ENCODE data around the gene KIFC1. TPM values are rescaled to one million over a fixed set of nuclear protein-coding genes. Genes with fewer than 3 reads are reported as not detected.

Gene KIFC1
- total and polyA plus RNA-seq, 7 donors, result 0.15 to 1.0 (median 0.22) TPM; not detected in 1

DNA sequence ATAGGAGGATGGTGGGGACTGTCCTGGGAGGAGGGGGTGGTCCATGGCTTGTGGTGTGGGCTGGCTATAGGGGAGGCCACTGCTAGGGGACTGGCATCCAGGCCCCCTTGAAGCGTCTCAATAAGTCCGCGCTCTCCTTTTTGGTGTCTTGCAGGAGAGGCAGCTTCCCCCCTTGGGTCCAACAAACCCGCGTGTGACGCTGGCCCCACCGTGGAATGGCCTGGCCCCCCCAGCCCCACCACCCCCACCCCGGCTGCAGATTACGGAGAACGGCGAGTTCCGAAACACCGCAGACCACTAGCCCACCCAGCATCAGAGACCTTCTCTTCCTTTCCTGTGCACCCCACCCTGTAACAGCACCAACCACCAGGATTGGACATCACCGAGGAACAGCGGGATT, 60.0 kb downstream of the KIFC1 start:
- TF ChIP-seq, protein P1, sequence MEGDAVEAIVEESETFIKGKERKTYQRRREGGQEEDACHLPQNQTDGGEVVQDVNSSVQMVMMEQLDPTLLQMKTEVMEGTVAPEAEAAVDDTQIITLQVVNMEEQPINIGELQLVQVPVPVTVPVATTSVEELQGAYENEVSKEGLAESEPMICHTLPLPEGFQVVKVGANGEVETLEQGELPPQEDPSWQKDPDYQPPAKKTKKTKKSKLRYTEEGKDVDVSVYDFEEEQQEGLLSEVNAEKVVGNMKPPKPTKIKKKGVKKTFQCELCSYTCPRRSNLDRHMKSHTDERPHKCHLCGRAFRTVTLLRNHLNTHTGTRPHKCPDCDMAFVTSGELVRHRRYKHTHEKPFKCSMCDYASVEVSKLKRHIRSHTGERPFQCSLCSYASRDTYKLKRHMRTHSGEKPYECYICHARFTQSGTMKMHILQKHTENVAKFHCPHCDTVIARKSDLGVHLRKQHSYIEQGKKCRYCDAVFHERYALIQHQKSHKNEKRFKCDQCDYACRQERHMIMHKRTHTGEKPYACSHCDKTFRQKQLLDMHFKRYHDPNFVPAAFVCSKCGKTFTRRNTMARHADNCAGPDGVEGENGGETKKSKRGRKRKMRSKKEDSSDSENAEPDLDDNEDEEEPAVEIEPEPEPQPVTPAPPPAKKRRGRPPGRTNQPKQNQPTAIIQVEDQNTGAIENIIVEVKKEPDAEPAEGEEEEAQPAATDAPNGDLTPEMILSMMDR (IDR thresholded peaks at IDR 0.05), result no peak
- intact Hi-C loops (cut with DNase I), result loop anchor here (5.0 to 10.0 kb wide), 3 partner anchors 74 to 126 kb away; no protein-coding TSS in a partner anchor
- no peak overlapping the region for H3K4me3 ChIP-seq
- H3K4me1 ChIP-seq, result peaks cover 4% of the 10 kb centered on the region
- H3K27ac ChIP-seq, result no peak overlapping the region
- WGBS, 3 donors, result 83 to 92% (median 86%) methylated on average over 12 to 15 of the region's 15 CpGs
- H3K36me3 ChIP-seq (ENCODE audit: insufficient read depth in 1 of 2, low read depth in 1 of 2), result peaks cover 0 to 13% of the 10 kb centered on the region in 2 donors
- DNase-seq, result no peak
- no peaks in the 10 kb centered on the region for H3K9me3 ChIP-seq
- no peak for ATAC-seq
- H3K27me3 ChIP-seq (ENCODE audit: insufficient read depth in 3 of 3, low read length in 2 of 3), result no peaks in the 10 kb centered on the region

DNA sequence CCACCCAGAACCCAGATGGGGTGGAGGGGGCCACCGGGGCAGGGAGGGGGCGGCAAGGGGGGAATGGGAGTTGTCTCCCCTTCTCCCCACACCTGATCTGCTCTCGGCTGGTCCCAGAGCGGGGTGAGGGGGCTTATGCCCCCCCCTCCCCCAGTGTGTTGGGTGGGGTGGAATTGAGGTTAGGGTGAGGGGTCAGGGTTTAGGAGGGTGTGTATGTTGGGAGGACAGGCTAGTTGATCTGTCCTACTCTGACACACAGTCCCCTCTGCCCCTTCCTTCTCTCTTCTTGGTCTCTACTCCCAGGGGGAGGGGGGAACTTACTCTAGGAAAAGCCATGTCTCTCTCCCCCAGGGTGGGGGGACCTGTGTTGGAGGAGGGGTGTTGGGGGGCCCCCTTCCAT, 60.9 kb downstream of the KIFC1 start:
- H3K4me1 ChIP-seq, result peaks cover 4% of the 10 kb centered on the region
- intact Hi-C loops (cut with DNase I), result loop anchor here (5.0 to 10.0 kb wide), 3 partner anchors 75 to 125 kb away; no protein-coding TSS in a partner anchor
- no peaks in the 10 kb centered on the region for H3K27me3 ChIP-seq (ENCODE audit: insufficient read depth in 3 of 3, low read length in 2 of 3)
- H3K4me3 ChIP-seq, result no peak overlapping the region
- 57 to 88% (median 66%) methylated on average over 1 to 4 of the region's 4 CpGs for WGBS, 3 donors
- no peak overlapping the region for H3K27ac ChIP-seq
- H3K36me3 ChIP-seq (ENCODE audit: insufficient read depth in 1 of 2, low read depth in 1 of 2), result peaks cover 0 to 21% of the 10 kb centered on the region in 2 donors
- no peak for DNase-seq
- H3K9me3 ChIP-seq, result no peaks in the 10 kb centered on the region
- no peak for ATAC-seq
- TF ChIP-seq, protein P1 (IDR thresholded peaks at IDR 0.05), result no peak

DNA sequence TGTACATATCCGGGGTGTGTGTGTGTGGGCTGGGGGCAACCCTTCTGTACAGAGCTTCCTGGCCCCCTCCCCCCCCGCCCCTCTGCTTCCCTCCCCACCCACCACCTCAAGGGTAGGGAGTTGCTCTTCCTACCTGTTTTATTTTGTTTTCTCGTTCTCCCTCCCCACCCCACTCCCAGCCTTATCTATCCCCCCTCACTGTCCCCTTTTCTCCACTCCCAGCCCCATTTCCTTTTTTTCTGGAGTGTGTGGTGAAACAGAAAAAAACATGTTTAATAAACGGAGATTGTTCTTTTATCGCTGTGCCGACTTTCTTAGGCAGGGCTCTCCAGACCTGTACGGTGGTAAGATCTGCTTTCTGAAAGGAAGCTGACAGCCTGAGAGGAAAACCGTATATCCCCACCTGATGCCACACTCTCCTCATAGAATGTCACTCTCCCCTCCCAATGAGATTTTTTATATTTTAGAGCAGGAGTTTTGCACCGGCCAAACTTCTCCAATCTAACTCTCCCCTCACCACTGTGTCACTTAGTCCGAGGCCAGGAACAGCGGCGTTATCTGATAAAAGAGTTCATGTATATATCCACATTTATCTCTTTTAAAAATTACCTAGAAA, 61.9 kb downstream of the KIFC1 start:
- Histone ChIP-seq H3K4me1 (peaks cover 4% of the 10 kb centered on the region), H3K27me3 (ENCODE audit: insufficient read depth in 3 of 3, low read length in 2 of 3) (no peaks in the 10 kb centered on the region), H3K4me3 (peak overlapping the region; percentile 83), H3K36me3 (ENCODE audit: insufficient read depth in 1 of 2, low read depth in 1 of 2) (peaks cover 0 to 21% of the 10 kb centered on the region in 2 donors), H3K9me3 (no peaks in the 10 kb centered on the region), H3K27ac (peak overlapping the region; percentile 82)
- ATAC-seq (no peak), DNase-seq (no peak)
- intact Hi-C loops (cut with DNase I), result loop anchor here (2.0 to 10.0 kb wide), 4 partner anchors 63 to 124 kb away; partner anchors contain the start of gene KIFC1 (in 1 of the 2)
- TF ChIP-seq, protein P1 (IDR thresholded peaks at IDR 0.05), result no peak
- 7 to 11% (median 8%) methylated on average over 11 to 12 of the region's 12 CpGs for WGBS, 3 donors

DNA sequence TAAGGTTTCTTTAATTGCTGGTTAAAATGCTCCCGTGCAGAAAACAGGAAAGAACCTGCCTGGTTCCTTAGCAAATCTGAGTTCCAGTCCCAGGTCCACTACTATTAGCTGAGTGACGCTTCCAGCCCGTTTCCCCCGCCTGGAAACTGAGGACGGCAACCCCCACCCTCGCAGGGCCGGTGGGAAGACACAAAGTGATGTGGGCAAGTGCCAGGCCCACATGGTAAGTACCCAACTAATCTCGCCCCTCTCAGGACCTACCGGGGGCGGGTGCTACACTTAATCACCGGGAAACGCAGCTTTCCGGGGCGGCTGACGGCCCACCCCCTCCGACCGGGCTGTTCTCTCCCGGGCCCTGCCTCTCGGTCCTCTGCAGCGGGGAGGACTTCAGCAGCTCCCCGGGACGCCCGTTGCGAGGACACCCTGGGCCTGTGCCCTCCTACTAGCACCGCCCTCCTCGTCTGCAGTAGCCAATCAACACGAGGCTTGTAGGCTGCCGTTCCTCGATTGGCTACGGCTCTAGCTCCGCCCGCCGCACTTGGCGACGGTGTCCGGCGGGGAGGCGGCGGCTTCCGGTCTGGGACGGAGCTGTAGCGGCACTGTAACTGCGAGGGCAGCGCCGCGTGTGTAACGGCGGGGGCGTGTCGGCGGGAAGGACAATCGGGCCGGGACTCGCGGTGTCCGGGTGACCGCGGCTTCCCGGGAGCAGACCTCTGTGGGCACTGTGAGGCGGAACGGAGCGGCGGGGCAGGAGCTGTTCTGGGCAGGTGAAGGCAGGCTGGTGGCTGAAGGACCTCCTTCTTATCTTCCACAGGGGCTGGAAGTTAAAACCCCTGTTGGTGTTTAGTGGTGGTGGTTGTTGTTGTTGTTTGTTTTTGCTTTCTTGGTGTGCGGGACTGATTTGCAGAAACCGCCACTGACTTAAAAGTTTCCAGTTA, 62.7 kb downstream of the KIFC1 start, which contains the start of gene ZBTB9:
ZBTB9 (plus strand) TSS at position 568 of the 938 bp plus-strand sequence. CDS start 525 bp downstream, outside the sequence.
- Histone ChIP-seq H3K4me3 (peak within 1 kb of the TSS; percentile 83), H3K27me3 (ENCODE audit: insufficient read depth in 3 of 3, low read length in 2 of 3) (no peaks in the 10 kb centered on the region), H3K9me3 (no peaks in the 10 kb centered on the region), H3K4me1 (peaks cover 4% of the 10 kb centered on the region), H3K27ac (peak within 1 kb of the TSS; percentile 82), H3K36me3 (ENCODE audit: insufficient read depth in 1 of 2, low read depth in 1 of 2) (peaks cover 0 to 21% of the 10 kb centered on the region in 2 donors)
- peak; percentile 96 to 98 for DNase-seq
- ATAC-seq, result peak; percentile 100
- 0% methylated on average over 63 to 65 of the region's 65 CpGs for WGBS, 3 donors
- intact Hi-C loops (cut with DNase I), result loop anchor here (2.0 to 10.0 kb wide), 4 partner anchors 63 to 123 kb away; partner anchors contain the start of gene KIFC1 (in 1 of the 2)
- TF ChIP-seq, protein P1 (IDR thresholded peaks at IDR 0.05), result no peak

All from psoas muscle (tissue), 8 donors.